ENCODE results near the gene PCDH18.
"Not testable (repeated sequence)": the region's sequence is repeated elsewhere in the genome, so short reads cannot be mapped to it uniquely, and the experiment has no call there.

PCDH18 gene

GRCh38 chr4:137529432-137529831 lies 2.9 kb downstream of the PCDH18 start:
- no peak for DNase-seq (ENCODE audit: low read depth, low spot score)

- no peak for DNase-seq (ENCODE audit: low read depth, low spot score)
These were observed 3.6 kb downstream of the PCDH18 start for GRCh38 chr4:137528673-137529072.

GRCh38 chr4:137526681-137527080 lies 5.6 kb downstream of the PCDH18 start:
- no peak for DNase-seq (ENCODE audit: low read depth, low spot score)

- no peak for DNase-seq (ENCODE audit: low read depth, low spot score)
These were observed 7.4 kb downstream of the PCDH18 start for GRCh38 chr4:137524725-137525369.

- DNase-seq (ENCODE audit: low read depth, low spot score): no peak
These were observed 9.0 kb downstream of the PCDH18 start for GRCh38 chr4:137523329-137523728.

GRCh38 chr4:137521053-137521452 lies 11.2 kb downstream of the PCDH18 start:
- DNase-seq (ENCODE audit: low read depth, low spot score): no peak

- no peak for DNase-seq (ENCODE audit: low read depth, low spot score)
These were observed 12.9 kb downstream of the PCDH18 start for GRCh38 chr4:137519406-137519805.

- DNase-seq (ENCODE audit: low read depth, low spot score): not testable (repeated sequence)
These were observed 15.0 kb downstream of the PCDH18 start for GRCh38 chr4:137517323-137517722.

- no peak for DNase-seq (ENCODE audit: low read depth, low spot score)
These were observed 17.7 kb downstream of the PCDH18 start for GRCh38 chr4:137514406-137515111.

- DNase-seq (ENCODE audit: low read depth, low spot score): peak; percentile 84
These were observed 21.6 kb downstream of the PCDH18 start for GRCh38 chr4:137510557-137511265.

- DNase-seq (ENCODE audit: low read depth, low spot score): no peak
These were observed 22.4 kb downstream of the PCDH18 start for GRCh38 chr4:137509855-137510282.

GRCh38 chr4:137502339-137503129 lies 29.8 kb downstream of the PCDH18 start:
- no peak for DNase-seq (ENCODE audit: low read depth, low spot score)

GRCh38 chr4:137496267-137496666 lies 36.0 kb downstream of the PCDH18 start:
- not testable (repeated sequence) for DNase-seq (ENCODE audit: low read depth, low spot score)

GRCh38 chr4:137495578-137495977 lies 36.7 kb downstream of the PCDH18 start:
- no peak for DNase-seq (ENCODE audit: low read depth, low spot score)

- DNase-seq (ENCODE audit: low read depth, low spot score): not testable (repeated sequence)
These were observed 48.9 kb downstream of the PCDH18 start for GRCh38 chr4:137483313-137483959.

GRCh38 chr4:137479657-137480056 lies 52.6 kb downstream of the PCDH18 start:
- DNase-seq (ENCODE audit: low read depth, low spot score): not testable (repeated sequence)

- DNase-seq (ENCODE audit: low read depth, low spot score): no peak
These were observed 55.9 kb downstream of the PCDH18 start for GRCh38 chr4:137476345-137476744.

- DNase-seq (ENCODE audit: low read depth, low spot score): peak; percentile 87
These were observed 57.5 kb downstream of the PCDH18 start for GRCh38 chr4:137474711-137475301.

- no peak for DNase-seq (ENCODE audit: low read depth, low spot score)
These were observed 60.4 kb downstream of the PCDH18 start for GRCh38 chr4:137471895-137472294.

GRCh38 chr4:137471461-137471860 lies 60.8 kb downstream of the PCDH18 start:
- no peak for DNase-seq (ENCODE audit: low read depth, low spot score)

- DNase-seq (ENCODE audit: low read depth, low spot score): no peak
These were observed 61.5 kb downstream of the PCDH18 start for GRCh38 chr4:137470806-137471205.
